Liver (tissue), 9 donors: ENCODE results near the gene PPP1R1A. TPM values are rescaled to one million over a fixed set of nuclear protein-coding genes. Genes with fewer than 3 reads are reported as not detected.

Source experiments
- DNase-seq: peaks from one replicate; pipeline ENCODE4 v3.0.0-alpha.2; 2017; ENCODE audit warnings: low spot score
- H3K27ac ChIP-seq, 2 donors: one replicate each; pipeline ENCODE4 v1.7.0; 2013; ENCODE audit warnings: inconsistent platforms in 2 of 2, low read length in 2 of 2, control low read depth in 1 of 2, low read depth in 1 of 2, mild to moderate bottlenecking in 1 of 2
- H3K27me3 ChIP-seq, 4 donors: one replicate each; pipeline versions ENCODE4 v1.6.1 to v1.7.0; 2013; ENCODE audit warnings: low read length in 3 of 4, inconsistent platforms in 1 of 4, mild to moderate bottlenecking in 1 of 4, moderate library complexity in 1 of 4; ENCODE audit not compliant: control insufficient read depth in 4 of 4, insufficient read depth in 4 of 4
- H3K36me3 ChIP-seq, 4 donors: one replicate each; pipeline versions ENCODE4 v1.6.1 to v1.7.0; 2013; ENCODE audit warnings: low read length in 3 of 4, mild to moderate bottlenecking in 3 of 4, low read depth in 1 of 4, moderate library complexity in 1 of 4; ENCODE audit not compliant: control insufficient read depth in 4 of 4, insufficient read depth in 3 of 4
- H3K4me1 ChIP-seq, 4 donors: one replicate each; pipeline versions ENCODE4 v1.6.1 to v1.7.0; 2013; ENCODE audit warnings: low read length in 3 of 4, mild to moderate bottlenecking in 3 of 4, moderate library complexity in 1 of 4; ENCODE audit not compliant: control insufficient read depth in 4 of 4, insufficient read depth in 4 of 4
- H3K4me3 ChIP-seq, 3 donors: one replicate each; pipeline versions ENCODE4 v1.6.1 to v1.7.0; 2013; ENCODE audit warnings: low read length in 3 of 3, control low read depth in 1 of 3, low read depth in 1 of 3, mild to moderate bottlenecking in 1 of 3
- H3K9ac ChIP-seq, 2 donors: one replicate each; pipeline ENCODE4 v1.7.0; 2013; ENCODE audit warnings: low read length in 2 of 2, mild to moderate bottlenecking in 2 of 2, moderate library complexity in 2 of 2, control low read depth in 1 of 2, low read depth in 1 of 2
- H3K9me3 ChIP-seq, 4 donors: one replicate each; pipeline versions ENCODE4 v1.6.1 to v1.7.0; 2013; ENCODE audit warnings: low read length in 3 of 4; ENCODE audit not compliant: control insufficient read depth in 4 of 4
- CTCF ChIP-seq: fragments of 150-350 bp; IDR thresholded peaks from 2 replicates; pipeline ENCODE4 v1.5.1; 2017; ENCODE audit warnings: improper control_type of control experiment, low read depth, low read length; ENCODE audit not compliant: missing input control
- EGR1 ChIP-seq, 2 donors: IDR thresholded peaks; 2 replicates each; pipeline ENCODE4 v1.6.1; 2016 to 2018; ENCODE audit warnings: antibody characterized with exemption in 2 of 2, low read depth in 2 of 2
- FOXA1 ChIP-seq: IDR thresholded peaks from 2 replicates; pipeline ENCODE4 v1.6.1; 2016; ENCODE audit warnings: antibody characterized with exemption
- FOXA2 ChIP-seq: IDR thresholded peaks from 2 replicates; pipeline ENCODE4 v1.6.1; 2016; ENCODE audit warnings: antibody characterized with exemption
- HNF4G ChIP-seq: IDR thresholded peaks from 2 replicates; pipeline ENCODE4 v1.6.1; 2016; ENCODE audit warnings: antibody characterized with exemption
- JUND ChIP-seq, 2 donors: IDR thresholded peaks; 2 replicates each; pipeline ENCODE4 v1.6.1; 2016; ENCODE audit warnings: antibody characterized with exemption in 2 of 2
- NR2F2 ChIP-seq: IDR thresholded peaks from 2 replicates; pipeline ENCODE4 v1.6.1; 2016; ENCODE audit warnings: antibody characterized with exemption
- RAD21 ChIP-seq, 2 donors: IDR thresholded peaks; 2 replicates each; pipeline ENCODE4 v1.6.1; 2016; ENCODE audit warnings: antibody characterized with exemption in 2 of 2, mild to moderate bottlenecking in 2 of 2
- REST ChIP-seq: IDR thresholded peaks from 2 replicates; pipeline ENCODE4 v1.6.1; 2016; ENCODE audit warnings: antibody characterized with exemption, mild to moderate bottlenecking
- RXRA ChIP-seq, 2 donors: IDR thresholded peaks; 2 replicates each; pipeline ENCODE4 v1.6.1; 2017 to 2018; ENCODE audit warnings: antibody characterized with exemption in 2 of 2, mild to moderate bottlenecking in 1 of 2
- SP1 ChIP-seq: IDR thresholded peaks from 2 replicates; pipeline ENCODE4 v1.6.1; 2018; ENCODE audit warnings: antibody characterized with exemption, mild to moderate bottlenecking
- TAF1 ChIP-seq: conservative IDR thresholded peaks from 2 replicates; pipeline ENCODE4 v1.6.1; 2016; ENCODE audit warnings: antibody characterized with exemption, mild to moderate bottlenecking
- YY1 ChIP-seq: IDR thresholded peaks from 2 replicates; pipeline ENCODE4 v1.6.1; 2016; ENCODE audit warnings: antibody characterized with exemption, mild to moderate bottlenecking
- WGBS: extraction: QIAGEN DNeasy Blood & Tissue Kit; methylation state at CpG from one replicate; pipeline ENCODE4 v1.1.7; 2013; 5-methylcytosine and 5-hydroxymethylcytosine counted together
- polyA plus RNA-seq, 2 donors: library from polyadenylated mRNA; stranded (reverse) in 1 of 2; unstranded in 1 of 2; fragments of 200-250 nt in 1 of 2; fragments of >200 nt in 1 of 2; fragmentation: Nextera tagmentation in 1 of 2; extraction: Ambion mirVana in 1 of 2; gene quantifications; one replicate each; pipeline versions ENCODE4 v1.2.1 to v1.2.3, GENCODE V29; 2013 to 2015
- total RNA-seq, 2 donors: library from RNA; depleted of rRNA; stranded (reverse); fragments of >200 nt; gene quantifications; one replicate each; pipeline ENCODE4 v1.2.3, GENCODE V29; 2014
- TF ChIP-seq, protein P1 (sequence below): IDR thresholded peaks from 2 replicates; pipeline ENCODE4 v1.6.1; 2016; ENCODE audit warnings: antibody characterized with exemption
- TF ChIP-seq, protein P2 (sequence below): IDR thresholded peaks from 2 replicates; pipeline ENCODE4 v1.6.1; 2016; ENCODE audit warnings: antibody characterized with exemption
- TF ChIP-seq, protein P3 (sequence below): IDR thresholded peaks from 2 replicates; pipeline ENCODE4 v1.6.1; 2016; ENCODE audit warnings: antibody characterized with exemption
- donor health status: healthy.
- donor health status: healthy.
- donor health status: healthy.
- donor health status: healthy.
- donor health status: healthy.

PPP1R1A gene
- total and polyA plus RNA-seq, 4 donors, result 8.1 to 182 (median 43.8) TPM

DNA sequence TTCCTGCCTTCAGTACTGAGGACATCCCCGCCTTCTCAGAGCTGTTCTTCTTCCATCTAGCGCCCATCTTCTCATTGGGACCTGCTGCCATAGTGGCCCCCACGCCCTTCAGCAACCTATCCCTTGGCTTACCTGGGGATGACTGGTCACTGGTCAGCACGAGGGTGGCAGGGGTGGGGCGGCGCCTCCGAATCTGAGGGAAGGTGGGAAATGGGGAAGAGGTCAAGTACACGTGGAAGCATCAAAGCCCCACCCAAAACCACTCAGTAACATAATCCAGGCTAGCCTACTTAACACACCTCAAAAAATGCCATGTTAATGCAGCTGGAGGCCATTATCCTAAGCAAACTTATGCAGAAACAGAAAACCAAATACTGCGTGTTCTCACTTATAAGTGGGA lies 4.3 kb downstream of the PPP1R1A start:
- no peak overlapping the region for H3K4me3 ChIP-seq
- TF ChIP-seq, protein P1, sequence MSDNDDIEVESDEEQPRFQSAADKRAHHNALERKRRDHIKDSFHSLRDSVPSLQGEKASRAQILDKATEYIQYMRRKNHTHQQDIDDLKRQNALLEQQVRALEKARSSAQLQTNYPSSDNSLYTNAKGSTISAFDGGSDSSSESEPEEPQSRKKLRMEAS, result no peak
- no peak for TF ChIP-seq REST
- TF ChIP-seq, protein P2, sequence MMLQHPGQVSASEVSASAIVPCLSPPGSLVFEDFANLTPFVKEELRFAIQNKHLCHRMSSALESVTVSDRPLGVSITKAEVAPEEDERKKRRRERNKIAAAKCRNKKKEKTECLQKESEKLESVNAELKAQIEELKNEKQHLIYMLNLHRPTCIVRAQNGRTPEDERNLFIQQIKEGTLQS, result no peak
- no peak for TF ChIP-seq JUND (IDR thresholded peaks at IDR 0.05)
- TF ChIP-seq CTCF, result no peak
- no peak for TF ChIP-seq RAD21 (IDR thresholded peaks at IDR 0.05)
- TF ChIP-seq FOXA2, result no peak
- TF ChIP-seq HNF4G, result no peak
- TF ChIP-seq NR2F2, result no peak
- no peak for TF ChIP-seq YY1
- TF ChIP-seq TAF1, result no peak
- TF ChIP-seq SP1, result no peak
- no peak for TF ChIP-seq RXRA (IDR thresholded peaks at IDR 0.05)
- TF ChIP-seq FOXA1, result no peak
- H3K9me3 ChIP-seq, result no peaks in the 10 kb centered on the region
- DNase-seq, result no peak
- peaks cover 8 to 43% (median 27%) of the 10 kb centered on the region in 4 donors for H3K4me1 ChIP-seq
- WGBS, result 78% methylated on average over 9 of the region's 9 CpGs
- no peak overlapping the region for H3K9ac ChIP-seq
- H3K27ac ChIP-seq, result no peak overlapping the region
- H3K36me3 ChIP-seq, result peaks cover 5 to 29% (median 18%) of the 10 kb centered on the region in 4 donors
- H3K27me3 ChIP-seq, result no peaks in the 10 kb centered on the region

- Histone ChIP-seq H3K4me1 (peaks cover 7 to 39% (median 25%) of the 10 kb centered on the region in 4 donors), H3K9ac (no peak overlapping the region), H3K9me3 (no peaks in the 10 kb centered on the region), H3K36me3 (peaks cover 5 to 29% (median 19%) of the 10 kb centered on the region in 4 donors), H3K27me3 (no peaks in the 10 kb centered on the region), H3K27ac (no peak overlapping the region), H3K4me3 (no peak overlapping the region)
- TF ChIP-seq, protein P3, sequence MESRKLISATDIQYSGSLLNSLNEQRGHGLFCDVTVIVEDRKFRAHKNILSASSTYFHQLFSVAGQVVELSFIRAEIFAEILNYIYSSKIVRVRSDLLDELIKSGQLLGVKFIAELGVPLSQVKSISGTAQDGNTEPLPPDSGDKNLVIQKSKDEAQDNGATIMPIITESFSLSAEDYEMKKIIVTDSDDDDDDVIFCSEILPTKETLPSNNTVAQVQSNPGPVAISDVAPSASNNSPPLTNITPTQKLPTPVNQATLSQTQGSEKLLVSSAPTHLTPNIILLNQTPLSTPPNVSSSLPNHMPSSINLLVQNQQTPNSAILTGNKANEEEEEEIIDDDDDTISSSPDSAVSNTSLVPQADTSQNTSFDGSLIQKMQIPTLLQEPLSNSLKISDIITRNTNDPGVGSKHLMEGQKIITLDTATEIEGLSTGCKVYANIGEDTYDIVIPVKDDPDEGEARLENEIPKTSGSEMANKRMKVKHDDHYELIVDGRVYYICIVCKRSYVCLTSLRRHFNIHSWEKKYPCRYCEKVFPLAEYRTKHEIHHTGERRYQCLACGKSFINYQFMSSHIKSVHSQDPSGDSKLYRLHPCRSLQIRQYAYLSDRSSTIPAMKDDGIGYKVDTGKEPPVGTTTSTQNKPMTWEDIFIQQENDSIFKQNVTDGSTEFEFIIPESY, result no peak
- no peak for TF ChIP-seq NR2F2
- TF ChIP-seq RXRA (IDR thresholded peaks at IDR 0.05), result no peak
- no peak for TF ChIP-seq REST
- TF ChIP-seq SP1, result no peak
- no peak for TF ChIP-seq EGR1 (IDR thresholded peaks at IDR 0.05; ENCODE audit: low read depth in 2 of 2)
- TF ChIP-seq HNF4G, result no peak
- TF ChIP-seq TAF1, result no peak
- no peak for TF ChIP-seq CTCF
- 76% methylated on average over 4 of the region's 4 CpGs for WGBS
- no peak for DNase-seq
Observed at GRCh38 chr12:54583726-54584125, 4.7 kb downstream of the PPP1R1A start.
